ENCODE results near the gene DCST2.

Gene DCST2

GRCh38 chr1:155080312-155081228 is 47.0 kb upstream of the DCST2 start:
- no peaks in the 10 kb centered on the region for H3K36me3 ChIP-seq (replicated peaks; ENCODE audit: low read depth, low read length)
- H3K4me3 ChIP-seq (ENCODE audit: low read length) = peak overlapping the region; percentile 77
- H3K9ac ChIP-seq (ENCODE audit: low read length) = peak overlapping the region; percentile 57
- peaks cover 35% of the 10 kb centered on the region for H3K4me1 ChIP-seq (ENCODE audit: low read length)
- no peaks in the 10 kb centered on the region for H3K9me3 ChIP-seq (ENCODE audit: insufficient read depth, low read length)
- H3K79me2 ChIP-seq (ENCODE audit: low read length) = no peaks in the 10 kb centered on the region
- no peak overlapping the region for H3K27ac ChIP-seq (ENCODE audit: low read length)
- H3K4me2 ChIP-seq (ENCODE audit: low read length) = peak overlapping the region; percentile 76
- peaks cover 21% of the 10 kb centered on the region for H3K27me3 ChIP-seq (ENCODE audit: low read depth, low read length)
- H2AFZ ChIP-seq (ENCODE audit: low read depth, low read length) = no peak overlapping the region; the same call in 1 of the 2 replicates
- no peaks in the 10 kb centered on the region for H4K20me1 ChIP-seq (ENCODE audit: insufficient read depth, low read length)
- TF ChIP-seq CTCF (IDR thresholded peaks at IDR 0.05; ENCODE audit: low read depth, low read length) (no peak), EZH2phosphoT487 (IDR thresholded peaks at IDR 0.05; ENCODE audit: low read depth) (no peak)

GRCh38 chr1:155079487-155080311 is 46.1 kb upstream of the DCST2 start:
- Histone ChIP-seq H3K27ac (ENCODE audit: low read length) (no peak overlapping the region), H3K27me3 (ENCODE audit: low read depth, low read length) (peaks cover 21% of the 10 kb centered on the region), H3K4me3 (ENCODE audit: low read length) (peak overlapping the region; percentile 77), H3K4me2 (ENCODE audit: low read length) (peak overlapping the region; percentile 76), H3K79me2 (ENCODE audit: low read length) (no peaks in the 10 kb centered on the region), H2AFZ (ENCODE audit: low read depth, low read length) (no peak overlapping the region), H4K20me1 (ENCODE audit: insufficient read depth, low read length) (no peaks in the 10 kb centered on the region), H3K9ac (ENCODE audit: low read length) (peak overlapping the region; percentile 57), H3K36me3 (replicated peaks; ENCODE audit: low read depth, low read length) (no peaks in the 10 kb centered on the region), H3K4me1 (ENCODE audit: low read length) (peaks cover 35% of the 10 kb centered on the region), H3K9me3 (ENCODE audit: insufficient read depth, low read length) (no peaks in the 10 kb centered on the region)
- TF ChIP-seq EZH2phosphoT487 (IDR thresholded peaks at IDR 0.05; ENCODE audit: low read depth) = no peak
- no peak for TF ChIP-seq CTCF (IDR thresholded peaks at IDR 0.05; ENCODE audit: low read depth, low read length)

GRCh38 chr1:155079210-155079486 is 45.6 kb upstream of the DCST2 start:
- Histone ChIP-seq H3K9ac (ENCODE audit: low read length) (peak overlapping the region; percentile 28; the same call in 1 of the 2 replicates), H3K27me3 (ENCODE audit: low read depth, low read length) (peaks cover 21% of the 10 kb centered on the region), H3K79me2 (ENCODE audit: low read length) (no peaks in the 10 kb centered on the region), H3K4me3 (ENCODE audit: low read length) (peak overlapping the region; percentile 77), H3K9me3 (ENCODE audit: insufficient read depth, low read length) (no peaks in the 10 kb centered on the region), H3K36me3 (replicated peaks; ENCODE audit: low read depth, low read length) (no peaks in the 10 kb centered on the region), H3K4me1 (ENCODE audit: low read length) (peaks cover 31% of the 10 kb centered on the region), H3K27ac (ENCODE audit: low read length) (no peak overlapping the region), H4K20me1 (ENCODE audit: insufficient read depth, low read length) (no peaks in the 10 kb centered on the region), H3K4me2 (ENCODE audit: low read length) (peak overlapping the region; percentile 76), H2AFZ (ENCODE audit: low read depth, low read length) (no peak overlapping the region)
- TF ChIP-seq CTCF (IDR thresholded peaks at IDR 0.05; ENCODE audit: low read depth, low read length) = no peak
- no peak for TF ChIP-seq EZH2phosphoT487 (IDR thresholded peaks at IDR 0.05; ENCODE audit: low read depth)
